HCT116 (cell line): ENCODE data around the gene IL17B. TPM values are rescaled to one million over a fixed set of nuclear protein-coding genes. Genes with fewer than 3 reads are reported as not detected.

Experiments used
- ATAC-seq: fragments of 200-7000 bp; cut with Tn5 transposase; 2 replicates; pipeline ENCODE4 v1.9.1; 2020; ENCODE audit warnings: mild to moderate bottlenecking, moderate library complexity
- BruUV-seq: library from RNA; stranded (reverse); fragments of 400-500 nt; replicated peaks from 2 replicates; lab custom pipeline; 2021; lab: Mats Ljungman, UMichigan
- CTCF ChIA-PET: fragments of 300-600 bp; sonication (Branson Sonifier 250); formaldehyde crosslinking; loops from one replicate; lab custom pipeline; 2021; ENCODE audit warnings: antibody characterized with exemption; lab: Charles Lee
- POLR2A ChIA-PET: fragments of 300-600, 350-600 bp; sonication (Branson Sonifier 250); formaldehyde crosslinking; loops from one replicate; lab custom pipeline; 2021; ENCODE audit warnings: antibody characterized with exemption; lab: Charles Lee
- RAD21 ChIA-PET, 2 experiments: fragments of 300-600 bp; sonication (Branson Sonifier 250); formaldehyde crosslinking; loops; one replicate each; lab custom pipeline; 2023; ENCODE audit warnings: low total read pairs in 2 of 2; ENCODE audit not compliant: uncharacterized antibody in 2 of 2, unreplicated experiment in 2 of 2, low non-redundant PET in 1 of 2; lab: Charles Lee
- DNase-seq: peaks from one replicate; pipeline ENCODE4 v3.0.0-alpha.2; 2010; ENCODE audit warnings: low read depth, low spot score
- H2AFZ ChIP-seq: fragments of 200-600 bp; shearing (Covaris generic), sonication (generic); 2 replicates; pipeline ENCODE4 v1.6.1; 2017; ENCODE audit warnings: low read depth, mixed run types, mixed read lengths, antibody characterized with exemption, low read length; ENCODE audit not compliant: poor library complexity, severe bottlenecking
- H3K27ac ChIP-seq: 2 replicates; pipeline ENCODE4 v1.5.1; 2012; ENCODE audit warnings: low read depth, low read length
- H3K27me3 ChIP-seq: fragments of 200-600 bp; sonication (generic); 2 replicates; pipeline ENCODE4 v1.6.1; 2016; ENCODE audit warnings: mixed run types, low read length, mixed read lengths; ENCODE audit not compliant: insufficient read depth
- H3K36me3 ChIP-seq, 2 experiments: fragments of 200-500 bp in 1 of 2; fragments of 200-600 bp in 1 of 2; sonication (Bioruptor generic) in 1 of 2; sonication (generic) in 1 of 2; 2 replicates each; pipeline versions ENCODE4 v1.5.1 to v1.6.1; 2014 to 2016; ENCODE audit warnings: low read length in 2 of 2, inconsistent platforms in 1 of 2, mixed read lengths in 1 of 2, mixed run types in 1 of 2; ENCODE audit not compliant: insufficient read depth in 2 of 2, control insufficient read depth in 1 of 2
- H3K4me1 ChIP-seq, 2 experiments: fragments of 200-600 bp in 1 of 2; sonication (generic) in 1 of 2; 2 replicates each; pipeline versions ENCODE4 v1.5.1 to v1.6.1; 2012 to 2017; ENCODE audit warnings: low read length in 2 of 2, inconsistent platforms in 1 of 2, mild to moderate bottlenecking in 1 of 2, mixed read lengths in 1 of 2, mixed run types in 1 of 2, moderate library complexity in 1 of 2; ENCODE audit not compliant: insufficient read depth in 2 of 2, control insufficient read depth in 1 of 2
- H3K4me2 ChIP-seq: fragments of 200-600 bp; sonication (generic); 2 replicates; pipeline ENCODE4 v1.6.1; 2017; ENCODE audit warnings: mixed run types, low read length, mixed read lengths
- H3K4me3 ChIP-seq, 2 experiments: fragments of 200-600 bp in 1 of 2; sonication (generic) in 1 of 2; replicated peaks in 1 of 2; 2 replicates each; pipeline ENCODE4 v1.5.1; 2011 to 2016; ENCODE audit warnings: low read length in 2 of 2, control low read depth in 1 of 2, low read depth in 1 of 2, mild to moderate bottlenecking in 1 of 2, mixed read lengths in 1 of 2, mixed run types in 1 of 2
- H3K79me2 ChIP-seq: fragments of 200-600 bp; sonication (generic); 2 replicates; pipeline ENCODE4 v1.6.1; 2017; ENCODE audit warnings: mild to moderate bottlenecking, mixed run types, low read length, moderate library complexity, mixed read lengths; ENCODE audit not compliant: insufficient read depth
- H3K9ac ChIP-seq: fragments of 200-600 bp; sonication (generic); 2 replicates; pipeline ENCODE4 v1.6.1; 2016; ENCODE audit warnings: low read length, mixed read lengths
- H3K9me2 ChIP-seq: fragments of 200-600 bp; sonication (generic), shearing (Covaris generic); 2 replicates; pipeline ENCODE4 v1.6.1; 2017; ENCODE audit warnings: mixed run types, mild to moderate bottlenecking, moderate library complexity; ENCODE audit not compliant: insufficient read depth
- H3K9me3 ChIP-seq, 2 experiments: fragments of 200-500 bp in 1 of 2; fragments of 200-600 bp in 1 of 2; sonication (Bioruptor generic) in 1 of 2; sonication (generic) in 1 of 2; 2 replicates each; pipeline ENCODE4 v1.6.1; 2014 to 2017; ENCODE audit warnings: low read length in 2 of 2, mixed read lengths in 2 of 2, inconsistent platforms in 1 of 2, low read depth in 1 of 2, mild to moderate bottlenecking in 1 of 2, mixed run types in 1 of 2, moderate library complexity in 1 of 2; ENCODE audit not compliant: control insufficient read depth in 1 of 2, insufficient read depth in 1 of 2
- H4K20me1 ChIP-seq: fragments of 200-600 bp; sonication (generic), shearing (Covaris generic); 2 replicates; pipeline ENCODE4 v1.6.1; 2017; ENCODE audit warnings: mixed run types, mild to moderate bottlenecking, moderate library complexity; ENCODE audit not compliant: insufficient read depth
- CEBPB ChIP-seq: IDR thresholded peaks from 2 replicates; pipeline ENCODE4 v1.6.1; 2012; ENCODE audit warnings: low read depth
- ELF1 ChIP-seq: IDR thresholded peaks from 2 replicates; pipeline ENCODE4 v1.6.1; 2012; ENCODE audit warnings: low read depth, borderline replicate concordance
- EZH2phosphoT487 ChIP-seq: fragments of 200-600 bp; IDR thresholded peaks from 2 replicates; pipeline ENCODE4 v1.6.1; 2018; ENCODE audit warnings: antibody characterized with exemption, borderline replicate concordance
- FOSL1 ChIP-seq: IDR thresholded peaks from 2 replicates; pipeline ENCODE4 v1.6.1; 2012; ENCODE audit warnings: low read depth
- POLR2A ChIP-seq: IDR thresholded peaks from 2 replicates; pipeline ENCODE4 v1.7.0; 2011; ENCODE audit warnings: borderline replicate concordance; ENCODE audit not compliant: insufficient read depth, insufficient read length; ENCODE audit errors: extremely low read depth
- POLR2AphosphoS5 ChIP-seq: IDR thresholded peaks from 2 replicates; pipeline ENCODE4 v1.6.1; 2011; ENCODE audit warnings: mild to moderate bottlenecking, low read depth, low read length, moderate library complexity
- SIN3A ChIP-seq: IDR thresholded peaks from 2 replicates; pipeline ENCODE4 v1.6.1; 2012; ENCODE audit warnings: low read depth
- SRF ChIP-seq: IDR thresholded peaks from 2 replicates; pipeline ENCODE4 v1.6.1; 2012; ENCODE audit warnings: low read depth
- TCF7L2 ChIP-seq: IDR thresholded peaks from 2 replicates; pipeline ENCODE4 v1.7.0; 2011; ENCODE audit warnings: borderline replicate concordance, inconsistent platforms; ENCODE audit not compliant: insufficient read depth, insufficient read length; ENCODE audit errors: extremely low read depth
- YY1 ChIP-seq: IDR thresholded peaks from 2 replicates; pipeline ENCODE4 v1.6.1; 2011; ENCODE audit warnings: low read length, low read depth, moderate library complexity, mild to moderate bottlenecking; ENCODE audit not compliant: insufficient replicate concordance; ENCODE audit errors: extremely low read depth
- intact Hi-C: fragments of 100-400 bp; cut with micrococcal nuclease; formaldehyde crosslinking; loops from 2 replicates; pipeline ENCODE4 v1.10.0; 2022
- total RNA-seq: library from RNA; stranded (reverse); gene quantifications from one replicate; pipeline ENCODE4 v1.2.1, GENCODE V29; 2021; ENCODE audit not compliant: unreplicated experiment
- TF ChIP-seq, protein P1 (sequence below), 3 experiments: fragments of 200-600 bp in 1 of 3; sonication (generic) in 1 of 3; IDR thresholded peaks in 2 of 3; conservative IDR thresholded peaks in 1 of 3; 2 replicates each; pipeline ENCODE4 v1.5.1; 2012 to 2017; ENCODE audit warnings: low read depth in 2 of 3, low read length in 2 of 3, antibody characterized with exemption in 1 of 3, borderline replicate concordance in 1 of 3, control low read depth in 1 of 3, mild to moderate bottlenecking in 1 of 3, mixed read lengths in 1 of 3, mixed run types in 1 of 3, moderate library complexity in 1 of 3; ENCODE audit not compliant: insufficient read depth in 1 of 3
- TF ChIP-seq, protein P2 (sequence below): IDR thresholded peaks from 2 replicates; pipeline ENCODE4 v1.6.1; 2012

Gene IL17B
- total RNA-seq, 1 experiment from 2014 or later, result 0.81 TPM

DNA sequence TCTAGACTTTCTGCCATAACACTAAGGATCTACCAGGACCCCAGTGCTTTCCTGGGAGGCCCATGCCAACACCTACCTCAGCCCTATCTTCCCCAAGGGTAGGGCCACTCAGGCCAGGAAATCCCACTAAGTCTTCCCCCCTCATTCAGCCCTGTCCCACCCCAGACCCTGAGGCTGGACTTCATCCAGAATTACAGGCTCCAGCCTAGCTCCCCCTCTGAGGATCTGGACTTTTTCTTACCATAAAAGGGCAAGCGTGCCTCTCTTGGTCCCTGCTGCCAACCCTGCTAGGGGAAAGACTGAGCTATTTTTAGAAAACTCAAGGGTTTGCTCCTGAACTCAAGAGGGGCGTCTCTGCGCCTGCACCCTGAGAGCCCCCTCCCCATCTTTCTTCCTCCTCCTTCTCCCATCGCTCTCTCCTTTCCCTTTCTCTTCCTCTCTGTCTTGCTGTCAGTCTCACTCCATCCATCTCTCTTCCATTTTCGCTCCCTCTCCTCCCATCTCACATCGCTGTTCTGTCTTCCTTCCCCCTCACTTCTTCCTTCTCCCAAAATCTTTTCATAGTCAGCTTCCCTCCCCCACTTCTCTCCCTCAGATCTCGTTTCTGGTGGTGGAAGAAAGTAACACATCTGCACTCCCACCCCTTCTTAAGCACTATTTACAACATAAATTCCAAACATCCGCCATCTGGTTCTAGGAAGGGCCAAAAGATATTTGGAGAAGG lies 38.1 kb upstream of the IL17B start:
- CTCF ChIA-PET, result no interaction called here
- Histone ChIP-seq H3K79me2 (no peaks in the 10 kb centered on the region), H3K27me3 (no peaks in the 10 kb centered on the region), H3K36me3 (no peaks in the 10 kb centered on the region), H3K27ac (no peak overlapping the region), H3K9me2 (no peaks in the 10 kb centered on the region), H3K9ac (no peak overlapping the region), H4K20me1 (no peaks in the 10 kb centered on the region), H3K4me3 (no peak overlapping the region), H3K9me3 (no peaks in the 10 kb centered on the region), H2AFZ (no peak overlapping the region), H3K4me1 (no peaks in the 10 kb centered on the region), H3K4me2 (no peak overlapping the region)
- RAD21 ChIA-PET, result no interaction called here
- ATAC-seq (no peak), DNase-seq (no peak)
- no TSS peak for BruUV-seq
- POLR2A ChIA-PET, result no interaction called here
- intact Hi-C loops, result no loop called here
- TF ChIP-seq SIN3A, result no peak
- no peak for TF ChIP-seq POLR2AphosphoS5
- no peak for TF ChIP-seq FOSL1
- no peak for TF ChIP-seq ELF1
- TF ChIP-seq TCF7L2, result no peak
- TF ChIP-seq SRF, result no peak

DNA sequence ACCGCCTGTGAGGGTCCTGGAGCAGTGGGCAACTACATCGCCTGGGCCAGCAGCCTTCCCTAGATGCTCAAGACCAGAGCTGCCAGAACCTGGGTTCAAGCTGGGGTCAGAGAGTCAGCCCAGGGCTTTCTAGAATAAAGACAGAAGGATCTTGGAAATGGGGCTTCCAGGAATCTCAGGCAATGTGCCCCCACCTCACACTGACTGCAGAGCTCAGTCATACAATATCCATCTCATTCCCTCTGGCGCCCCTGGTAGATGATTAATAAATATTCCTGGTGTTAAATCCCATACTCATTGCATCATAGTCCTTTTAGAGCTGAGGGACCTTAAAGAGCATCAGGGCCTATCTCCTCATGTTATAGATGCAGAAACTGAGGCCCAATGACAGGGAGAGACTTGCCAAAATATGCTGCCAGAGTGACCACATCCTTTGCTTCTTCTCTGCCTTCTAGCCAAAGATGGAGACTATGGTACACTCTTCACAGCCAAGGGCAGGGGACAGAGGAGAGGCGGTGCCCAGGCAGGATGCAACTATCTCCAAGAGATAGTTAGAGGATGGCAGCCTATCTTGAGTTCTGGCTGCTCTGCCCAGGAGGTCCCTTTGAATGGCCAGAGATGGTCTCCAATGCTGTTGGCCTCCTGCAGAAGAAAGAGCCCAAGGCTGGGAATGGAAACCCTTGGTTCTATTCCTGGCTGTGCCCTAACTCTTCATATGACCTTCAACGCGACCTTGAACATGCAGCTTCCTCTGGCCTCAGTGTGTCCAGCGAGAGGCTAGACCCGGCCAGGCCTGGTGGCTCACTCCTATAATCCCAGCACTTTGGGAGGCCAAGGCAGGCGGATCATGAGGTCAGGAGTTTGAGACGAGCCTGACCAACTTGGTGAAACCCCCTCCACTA lies 36.2 kb upstream of the IL17B start:
- Histone ChIP-seq H2AFZ (no peak overlapping the region), H3K9me2 (no peaks in the 10 kb centered on the region), H3K36me3 (no peaks in the 10 kb centered on the region), H3K4me2 (no peak overlapping the region), H3K4me3 (no peak overlapping the region), H3K9ac (no peak overlapping the region), H3K27ac (no peak overlapping the region), H3K79me2 (no peaks in the 10 kb centered on the region), H3K4me1 (no peaks in the 10 kb centered on the region), H4K20me1 (no peaks in the 10 kb centered on the region), H3K27me3 (no peaks in the 10 kb centered on the region), H3K9me3 (no peaks in the 10 kb centered on the region)
- TF ChIP-seq POLR2A (no peak), YY1 (no peak), SIN3A (no peak), TCF7L2 (no peak), POLR2AphosphoS5 (no peak), EZH2phosphoT487 (no peak), CEBPB (no peak)
- TF ChIP-seq, protein P1, sequence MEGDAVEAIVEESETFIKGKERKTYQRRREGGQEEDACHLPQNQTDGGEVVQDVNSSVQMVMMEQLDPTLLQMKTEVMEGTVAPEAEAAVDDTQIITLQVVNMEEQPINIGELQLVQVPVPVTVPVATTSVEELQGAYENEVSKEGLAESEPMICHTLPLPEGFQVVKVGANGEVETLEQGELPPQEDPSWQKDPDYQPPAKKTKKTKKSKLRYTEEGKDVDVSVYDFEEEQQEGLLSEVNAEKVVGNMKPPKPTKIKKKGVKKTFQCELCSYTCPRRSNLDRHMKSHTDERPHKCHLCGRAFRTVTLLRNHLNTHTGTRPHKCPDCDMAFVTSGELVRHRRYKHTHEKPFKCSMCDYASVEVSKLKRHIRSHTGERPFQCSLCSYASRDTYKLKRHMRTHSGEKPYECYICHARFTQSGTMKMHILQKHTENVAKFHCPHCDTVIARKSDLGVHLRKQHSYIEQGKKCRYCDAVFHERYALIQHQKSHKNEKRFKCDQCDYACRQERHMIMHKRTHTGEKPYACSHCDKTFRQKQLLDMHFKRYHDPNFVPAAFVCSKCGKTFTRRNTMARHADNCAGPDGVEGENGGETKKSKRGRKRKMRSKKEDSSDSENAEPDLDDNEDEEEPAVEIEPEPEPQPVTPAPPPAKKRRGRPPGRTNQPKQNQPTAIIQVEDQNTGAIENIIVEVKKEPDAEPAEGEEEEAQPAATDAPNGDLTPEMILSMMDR (IDR thresholded peaks at IDR 0.05 in 2 of 3, conservative IDR thresholded peaks at IDR 0.05 in 1 of 3; ENCODE audit: borderline replicate concordance in 1 of 3, insufficient read depth in 1 of 3, low read depth in 2 of 3, low read length in 2 of 3), result no peak
- TF ChIP-seq, protein P2, sequence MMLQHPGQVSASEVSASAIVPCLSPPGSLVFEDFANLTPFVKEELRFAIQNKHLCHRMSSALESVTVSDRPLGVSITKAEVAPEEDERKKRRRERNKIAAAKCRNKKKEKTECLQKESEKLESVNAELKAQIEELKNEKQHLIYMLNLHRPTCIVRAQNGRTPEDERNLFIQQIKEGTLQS, result no peak
- RAD21 ChIA-PET, result no interaction called here
- CTCF ChIA-PET, result no interaction called here
- ATAC-seq, result no peak
- BruUV-seq, result no TSS peak
- POLR2A ChIA-PET, result no interaction called here
- intact Hi-C loops, result no loop called here
- no peak for DNase-seq
